ENCODE results near the gene ACCS.

The ACCS gene

DNA sequence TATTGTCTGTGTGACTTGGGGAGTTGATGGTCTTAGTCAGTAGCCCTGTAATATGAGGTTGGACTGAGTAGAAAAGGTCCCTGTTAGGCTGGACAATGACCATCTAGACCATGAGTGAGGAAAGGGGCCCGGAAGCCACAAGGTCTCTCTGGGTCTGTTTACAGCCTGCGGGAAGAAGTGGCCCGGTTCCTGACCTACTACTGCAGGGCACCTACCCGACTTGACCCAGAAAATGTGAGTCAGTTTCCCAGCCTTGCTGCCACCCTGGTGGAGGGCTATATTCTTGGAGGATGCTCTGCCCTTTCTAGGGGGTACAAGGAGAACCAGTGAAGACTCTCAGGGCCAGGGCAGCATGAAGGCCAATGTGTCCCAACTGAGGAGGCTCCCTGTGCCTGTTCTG lies 14.9 kb upstream of the ACCS start:
- no peaks in the 10 kb centered on the region for H3K36me3 ChIP-seq (replicated peaks)
- no peak overlapping the region for H3K4me3 ChIP-seq
- in situ Hi-C loops (cut with MboI; ENCODE audit: low sequenced_read_pairs), result no loop called here
- H3K27me3 ChIP-seq (ENCODE audit: low read depth), result peaks cover 3% of the 10 kb centered on the region; the same call in 1 of the 2 replicates
- no peaks in the 10 kb centered on the region for H3K4me1 ChIP-seq
- DNase-seq (ENCODE audit: low spot score in 2 of 2), result no peak
- no peaks in the 10 kb centered on the region for H3K9me3 ChIP-seq

DNA sequence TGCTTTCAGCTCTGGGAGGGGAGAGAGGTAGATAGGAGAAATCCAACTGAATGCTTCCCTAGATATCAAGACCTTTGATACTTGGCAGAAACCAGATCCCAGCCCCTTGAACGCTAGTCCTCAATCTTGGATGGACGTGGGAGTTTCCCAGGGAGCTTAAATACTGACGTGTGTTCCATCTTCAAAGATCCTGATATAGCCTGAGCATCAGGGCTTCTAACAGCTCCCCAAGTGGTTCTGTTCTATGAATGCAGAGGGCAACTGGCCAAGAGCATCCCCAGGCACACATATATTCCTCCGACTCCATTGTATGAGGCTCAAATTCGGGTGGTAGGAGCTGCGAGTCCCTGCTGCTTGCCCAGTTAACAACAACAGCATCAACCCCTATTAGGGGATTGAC lies 8.7 kb upstream of the ACCS start:
- DNase-seq (ENCODE audit: low spot score in 2 of 2), result no peak
- in situ Hi-C loops (cut with MboI; ENCODE audit: low sequenced_read_pairs), result no loop called here
- Histone ChIP-seq H3K27me3 (ENCODE audit: low read depth) (no peaks in the 10 kb centered on the region), H3K4me3 (no peak overlapping the region), H3K36me3 (replicated peaks) (no peaks in the 10 kb centered on the region), H3K9me3 (no peaks in the 10 kb centered on the region), H3K4me1 (no peaks in the 10 kb centered on the region)

DNA sequence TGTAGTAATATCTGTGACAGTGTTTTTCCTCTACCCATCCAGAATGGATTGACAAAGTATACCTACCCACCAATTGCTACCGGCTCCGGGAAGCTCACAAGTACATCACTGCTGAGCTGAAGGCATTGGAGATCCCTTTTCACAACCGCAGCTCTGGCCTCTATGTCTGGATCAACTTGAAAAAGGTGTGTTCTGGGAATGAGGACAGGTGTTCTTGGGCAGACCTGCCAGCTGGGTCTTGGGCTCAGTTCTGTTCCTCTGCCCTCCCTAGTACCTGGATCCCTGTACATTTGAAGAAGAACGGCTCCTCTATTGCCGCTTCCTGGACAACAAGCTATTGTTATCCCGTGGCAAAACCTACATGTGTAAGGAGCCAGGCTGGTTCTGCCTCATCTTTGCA lies 7.8 kb upstream of the ACCS start:
- Histone ChIP-seq H3K4me1 (peaks cover under 1% of the 10 kb centered on the region), H3K4me3 (no peak overlapping the region), H3K27me3 (ENCODE audit: low read depth) (no peaks in the 10 kb centered on the region), H3K36me3 (replicated peaks) (no peaks in the 10 kb centered on the region), H3K9me3 (no peaks in the 10 kb centered on the region)
- in situ Hi-C loops (cut with MboI; ENCODE audit: low sequenced_read_pairs), result no loop called here
- DNase-seq (ENCODE audit: low spot score in 2 of 2), result no peak

DNA sequence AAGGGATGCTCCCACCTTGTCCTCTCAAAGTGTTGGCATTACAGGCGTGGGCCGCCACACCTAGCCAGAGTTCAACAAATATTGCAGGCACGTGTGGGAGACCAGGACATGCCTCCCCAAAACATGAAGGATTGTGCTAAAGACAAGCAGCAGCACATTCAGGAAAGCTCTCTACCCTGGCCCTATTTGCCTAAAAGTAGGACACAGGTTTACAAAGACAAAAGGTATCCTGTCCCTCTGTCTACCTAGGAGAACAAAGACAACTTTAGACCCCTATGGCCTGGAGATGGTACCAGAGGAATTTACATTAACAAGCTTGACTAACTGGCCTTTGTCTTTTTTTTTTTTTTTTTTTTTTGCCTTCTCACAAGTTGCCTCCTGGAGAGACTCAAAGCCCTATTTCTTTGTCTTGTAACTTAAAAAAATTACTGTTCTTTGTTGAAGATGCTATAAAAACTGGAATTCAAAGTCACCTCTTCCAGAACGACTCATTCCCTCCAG lies 859 bp upstream of the ACCS start:
- Histone ChIP-seq H3K36me3 (replicated peaks) (no peaks in the 10 kb centered on the region; the same call in 1 of the 2 replicates), H3K27me3 (ENCODE audit: low read depth) (no peaks in the 10 kb centered on the region), H3K9me3 (no peaks in the 10 kb centered on the region), H3K4me3 (peak overlapping the region; percentile 51), H3K4me1 (peaks cover 9% of the 10 kb centered on the region)
- peak in 1 of 2 experiments; percentile 3 for DNase-seq (ENCODE audit: low spot score in 2 of 2)
- in situ Hi-C loops (cut with MboI; ENCODE audit: low sequenced_read_pairs), result no loop called here

DNA sequence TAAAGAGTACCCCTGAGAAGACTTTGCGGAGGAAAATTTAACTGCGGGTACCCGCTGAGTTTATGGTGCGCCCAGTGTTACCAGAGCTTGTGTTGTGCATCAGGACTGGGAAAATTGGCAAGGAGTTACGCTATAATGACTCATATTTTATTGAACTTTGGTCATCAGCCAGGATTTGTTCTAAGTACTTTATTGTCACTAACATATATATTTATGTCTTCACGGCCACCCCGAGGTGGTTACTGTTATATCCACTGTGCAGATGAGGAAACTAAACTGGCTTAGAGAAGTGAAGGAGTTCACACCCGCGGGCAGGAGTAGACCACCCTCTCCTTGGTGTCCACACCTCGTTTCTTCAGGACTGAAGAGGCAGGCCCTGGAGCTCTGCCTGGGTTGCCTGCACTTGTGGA lies 667 bp downstream of the ACCS start:
- in situ Hi-C loops (cut with MboI; ENCODE audit: low sequenced_read_pairs), result no loop called here
- Histone ChIP-seq H3K9me3 (no peaks in the 10 kb centered on the region), H3K4me1 (peaks cover 9% of the 10 kb centered on the region), H3K4me3 (peak overlapping the region; percentile 51), H3K36me3 (replicated peaks) (peaks cover 4% of the 10 kb centered on the region), H3K27me3 (ENCODE audit: low read depth) (no peaks in the 10 kb centered on the region)
- DNase-seq (ENCODE audit: low spot score in 2 of 2), result no peak

DNA sequence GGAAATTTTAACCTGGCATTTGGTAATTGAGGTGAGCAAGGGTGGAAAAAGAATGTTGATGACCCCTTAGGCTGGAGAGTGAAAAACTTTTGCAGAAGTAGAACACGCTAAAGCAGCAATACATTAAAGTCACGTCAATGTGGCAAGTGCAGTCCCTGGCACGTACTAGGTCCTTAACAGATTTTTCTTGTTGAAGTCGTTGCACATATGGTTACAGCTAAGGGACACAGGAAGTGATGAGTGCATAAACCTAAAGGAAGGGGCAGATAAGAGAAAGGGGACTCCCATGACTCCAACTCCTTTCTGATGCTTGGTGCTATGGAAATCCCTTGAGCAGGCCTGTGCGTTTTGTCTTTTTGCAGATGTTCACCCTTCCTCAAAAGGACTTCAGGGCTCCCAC lies 1.2 kb downstream of the ACCS start:
- Histone ChIP-seq H3K36me3 (replicated peaks) (peaks cover 4% of the 10 kb centered on the region), H3K9me3 (no peaks in the 10 kb centered on the region), H3K4me1 (peaks cover 9% of the 10 kb centered on the region), H3K4me3 (peak overlapping the region; percentile 51), H3K27me3 (ENCODE audit: low read depth) (no peaks in the 10 kb centered on the region)
- in situ Hi-C loops (cut with MboI; ENCODE audit: low sequenced_read_pairs), result no loop called here
- DNase-seq (ENCODE audit: low spot score in 2 of 2), result no peak

DNA sequence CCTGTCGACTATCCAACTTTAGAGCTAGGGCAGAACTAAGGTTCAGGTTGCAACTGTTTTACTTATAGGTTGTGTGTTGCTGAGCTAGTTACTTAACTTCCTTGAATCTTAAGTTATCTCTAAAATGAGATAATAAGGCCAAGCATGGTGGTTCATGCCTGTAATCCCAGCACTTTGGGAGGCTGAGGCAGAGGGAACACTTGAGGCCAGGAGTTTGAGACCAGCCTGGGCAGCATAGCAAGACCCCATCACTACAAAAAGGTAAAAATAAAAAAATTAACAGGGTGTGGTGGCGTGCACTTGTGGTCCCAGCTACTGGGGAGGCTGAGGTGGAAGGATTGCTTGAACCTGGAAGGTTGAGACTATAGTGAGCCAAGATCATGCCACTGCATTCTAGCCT lies 2.1 kb downstream of the ACCS start:
- H3K9me3 ChIP-seq, result no peaks in the 10 kb centered on the region
- in situ Hi-C loops (cut with MboI; ENCODE audit: low sequenced_read_pairs), result no loop called here
- H3K4me1 ChIP-seq, result peaks cover 9% of the 10 kb centered on the region
- no peak for DNase-seq (ENCODE audit: low spot score in 2 of 2)
- H3K4me3 ChIP-seq, result no peak overlapping the region
- H3K27me3 ChIP-seq (ENCODE audit: low read depth), result no peaks in the 10 kb centered on the region
- H3K36me3 ChIP-seq (replicated peaks), result peaks cover 4% of the 10 kb centered on the region

DNA sequence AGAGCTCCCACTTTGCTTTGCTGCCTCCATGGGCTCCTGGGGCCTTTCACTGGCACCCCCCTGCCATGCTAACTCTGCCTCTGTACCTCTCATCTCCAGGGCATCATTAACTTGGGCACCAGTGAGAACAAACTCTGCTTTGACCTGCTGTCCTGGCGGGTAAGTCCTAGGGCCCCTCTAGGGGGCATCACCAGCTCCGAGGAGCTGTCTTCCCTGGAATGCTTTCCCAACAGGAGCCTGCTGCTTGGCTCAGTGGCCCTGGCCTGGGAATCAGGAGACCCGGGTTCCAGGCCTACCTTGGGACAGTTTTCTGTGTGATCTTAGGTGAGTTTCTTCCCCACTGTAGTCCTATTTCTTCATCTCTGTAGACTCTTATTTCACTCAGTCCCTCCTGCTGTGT lies 5.1 kb downstream of the ACCS start:
- no peaks in the 10 kb centered on the region for H3K9me3 ChIP-seq
- peaks cover 4% of the 10 kb centered on the region for H3K36me3 ChIP-seq (replicated peaks)
- no peak overlapping the region for H3K4me3 ChIP-seq
- no peak for DNase-seq (ENCODE audit: low spot score in 2 of 2)
- H3K27me3 ChIP-seq (ENCODE audit: low read depth), result no peaks in the 10 kb centered on the region
- in situ Hi-C loops (cut with MboI; ENCODE audit: low sequenced_read_pairs), result no loop called here
- no peaks in the 10 kb centered on the region for H3K4me1 ChIP-seq

DNA sequence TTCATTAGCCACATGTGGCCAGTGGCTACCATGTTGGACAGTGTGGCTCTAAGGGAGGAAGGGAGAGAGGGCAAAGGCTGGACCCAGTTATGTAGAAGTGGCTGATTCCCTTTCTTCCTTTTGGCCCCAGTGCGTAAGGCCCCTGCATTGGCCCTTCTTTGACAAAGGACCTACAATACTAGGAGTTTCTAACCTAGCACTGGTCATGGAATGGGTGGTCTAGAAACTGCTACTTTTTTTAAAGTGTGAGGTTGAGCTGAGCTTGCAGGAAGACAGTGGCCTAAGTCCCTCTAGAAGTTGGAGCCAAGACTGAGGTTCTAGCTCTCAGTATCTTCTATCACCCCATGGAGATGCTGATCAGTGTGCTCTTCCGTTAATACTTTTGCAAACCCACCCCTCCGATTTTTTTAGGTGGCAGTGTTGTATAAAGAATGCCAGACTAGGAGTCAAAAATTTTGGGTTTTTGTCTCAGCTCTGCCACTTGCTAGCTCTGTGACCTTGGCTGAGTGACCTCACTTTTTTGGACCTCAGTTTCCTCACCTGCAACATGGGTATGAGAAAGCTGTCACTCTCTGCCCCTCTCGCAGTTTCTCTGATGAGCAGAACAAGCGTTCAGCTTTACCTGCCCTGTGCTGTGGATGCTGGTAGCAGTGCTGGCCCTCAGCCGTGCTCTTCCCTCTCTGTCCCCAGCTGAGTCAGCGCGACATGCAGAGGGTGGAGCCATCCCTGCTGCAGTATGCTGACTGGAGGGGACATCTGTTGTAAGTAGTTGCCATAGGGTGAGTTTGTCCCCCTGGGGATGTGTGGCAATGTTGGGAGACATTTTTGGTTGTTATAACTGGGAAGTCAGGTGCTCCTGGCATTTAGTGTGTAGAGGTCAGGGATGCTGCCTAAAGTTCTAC lies 6.9 kb downstream of the ACCS start:
- Histone ChIP-seq H3K4me1 (peaks cover 3% of the 10 kb centered on the region), H3K27me3 (ENCODE audit: low read depth) (no peaks in the 10 kb centered on the region), H3K4me3 (no peak overlapping the region), H3K9me3 (no peaks in the 10 kb centered on the region), H3K36me3 (replicated peaks) (peaks cover 4% of the 10 kb centered on the region)
- DNase-seq (ENCODE audit: low spot score in 2 of 2), result no peak
- in situ Hi-C loops (cut with MboI; ENCODE audit: low sequenced_read_pairs), result no loop called here

DNA sequence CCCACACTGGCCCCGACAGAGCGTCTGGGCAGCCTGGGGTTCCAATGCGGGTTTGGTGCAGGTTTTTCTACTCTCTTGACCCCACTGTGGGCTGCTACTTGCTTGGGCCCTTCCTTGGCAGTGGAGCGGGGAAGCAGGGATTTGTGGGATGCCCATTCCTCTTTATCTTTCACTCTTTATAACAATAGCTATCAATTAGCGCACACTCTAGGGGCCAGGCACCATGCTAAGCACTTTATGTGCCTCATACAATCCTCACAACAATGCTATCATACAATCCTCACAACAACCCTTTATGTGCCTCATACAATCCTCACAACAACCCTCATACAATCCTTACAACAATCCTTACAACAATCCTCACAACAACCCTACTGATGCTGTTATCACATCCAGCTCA lies 12.7 kb downstream of the ACCS start:
- no peak overlapping the region for H3K4me3 ChIP-seq
- H3K4me1 ChIP-seq, result peaks cover 3% of the 10 kb centered on the region
- no peak for DNase-seq (ENCODE audit: low spot score in 2 of 2)
- in situ Hi-C loops (cut with MboI; ENCODE audit: low sequenced_read_pairs), result no loop called here
- no peaks in the 10 kb centered on the region for H3K36me3 ChIP-seq (replicated peaks)
- no peaks in the 10 kb centered on the region for H3K9me3 ChIP-seq
- H3K27me3 ChIP-seq (ENCODE audit: low read depth), result no peaks in the 10 kb centered on the region

DNA sequence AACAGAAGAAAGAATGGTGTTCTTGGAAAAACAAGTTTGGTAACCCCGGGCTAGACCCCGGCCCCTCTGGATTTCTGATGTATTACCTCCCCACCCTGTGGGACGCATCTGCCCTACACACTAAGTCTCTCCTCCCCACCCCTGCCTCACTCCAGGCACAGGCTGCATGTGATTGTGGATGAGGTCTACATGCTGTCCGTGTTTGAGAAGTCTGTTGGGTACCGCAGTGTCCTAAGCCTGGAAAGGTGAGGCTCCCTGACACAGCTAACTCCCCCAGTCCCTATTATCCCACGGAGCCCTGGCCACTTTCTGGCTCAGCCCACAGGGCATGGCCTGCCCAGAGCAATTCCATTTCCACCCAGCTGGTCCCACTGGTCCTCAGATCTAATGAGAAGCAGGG lies 13.3 kb downstream of the ACCS start:
- in situ Hi-C loops (cut with MboI; ENCODE audit: low sequenced_read_pairs), result no loop called here
- DNase-seq (ENCODE audit: low spot score in 2 of 2), result no peak

DNA sequence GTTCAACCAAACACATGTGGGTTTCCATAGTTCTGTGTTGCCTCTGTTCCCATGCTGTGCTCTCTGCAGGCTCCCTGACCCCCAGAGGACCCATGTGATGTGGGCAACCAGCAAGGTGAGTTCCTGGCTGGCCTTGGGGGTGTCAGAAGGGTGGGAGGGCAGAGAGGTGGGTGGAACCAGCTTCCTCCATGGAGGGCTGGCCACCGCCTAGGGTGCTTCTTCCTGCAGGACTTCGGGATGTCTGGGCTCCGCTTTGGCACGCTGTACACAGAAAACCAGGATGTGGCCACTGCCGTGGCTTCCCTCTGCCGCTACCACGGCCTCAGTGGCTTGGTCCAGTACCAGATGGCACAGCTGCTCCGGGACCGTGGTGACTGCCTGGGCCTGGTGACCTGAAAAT lies 14.9 kb downstream of the ACCS start:
- H3K27me3 ChIP-seq (ENCODE audit: low read depth), result no peaks in the 10 kb centered on the region
- no peak overlapping the region for H3K4me3 ChIP-seq
- H3K4me1 ChIP-seq, result peaks cover 3% of the 10 kb centered on the region
- no peaks in the 10 kb centered on the region for H3K36me3 ChIP-seq (replicated peaks)
- in situ Hi-C loops (cut with MboI; ENCODE audit: low sequenced_read_pairs), result no loop called here
- DNase-seq (ENCODE audit: low spot score in 2 of 2), result no peak
- no peaks in the 10 kb centered on the region for H3K9me3 ChIP-seq

More for the DNA sequence above, 13.3 kb downstream of the ACCS start:
- peaks cover 3% of the 10 kb centered on the region for H3K4me1 ChIP-seq
- no peak overlapping the region for H3K4me3 ChIP-seq
- H3K27me3 ChIP-seq (ENCODE audit: low read depth), result no peaks in the 10 kb centered on the region
- no peaks in the 10 kb centered on the region for H3K9me3 ChIP-seq
- no peaks in the 10 kb centered on the region for H3K36me3 ChIP-seq (replicated peaks)

DNA sequence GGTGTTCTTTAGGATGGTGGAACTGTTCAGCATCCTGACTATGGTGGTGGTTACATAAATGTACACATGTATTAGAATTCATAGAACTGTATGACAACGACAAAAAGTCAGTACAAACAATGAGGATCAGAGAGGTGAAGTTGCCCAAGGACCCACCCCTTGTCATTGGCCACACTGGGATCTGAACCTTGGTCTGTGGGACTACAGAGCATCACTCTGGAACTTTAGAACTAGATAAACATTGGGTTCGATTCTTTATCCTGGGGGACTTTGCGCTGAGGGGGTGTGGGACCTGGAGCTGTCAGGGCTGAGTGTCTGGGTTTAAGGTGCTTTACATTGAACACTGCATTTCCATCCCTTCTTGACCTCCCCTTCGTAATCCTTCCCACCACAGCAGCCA lies 16.6 kb downstream of the ACCS start:
- in situ Hi-C loops (cut with MboI; ENCODE audit: low sequenced_read_pairs), result no loop called here
- Histone ChIP-seq H3K9me3 (no peaks in the 10 kb centered on the region; the same call in 1 of the 2 replicates), H3K36me3 (replicated peaks) (no peaks in the 10 kb centered on the region), H3K4me3 (no peak overlapping the region), H3K4me1 (no peaks in the 10 kb centered on the region), H3K27me3 (ENCODE audit: low read depth) (no peaks in the 10 kb centered on the region)
- DNase-seq (ENCODE audit: low spot score in 2 of 2), result no peak

DNA sequence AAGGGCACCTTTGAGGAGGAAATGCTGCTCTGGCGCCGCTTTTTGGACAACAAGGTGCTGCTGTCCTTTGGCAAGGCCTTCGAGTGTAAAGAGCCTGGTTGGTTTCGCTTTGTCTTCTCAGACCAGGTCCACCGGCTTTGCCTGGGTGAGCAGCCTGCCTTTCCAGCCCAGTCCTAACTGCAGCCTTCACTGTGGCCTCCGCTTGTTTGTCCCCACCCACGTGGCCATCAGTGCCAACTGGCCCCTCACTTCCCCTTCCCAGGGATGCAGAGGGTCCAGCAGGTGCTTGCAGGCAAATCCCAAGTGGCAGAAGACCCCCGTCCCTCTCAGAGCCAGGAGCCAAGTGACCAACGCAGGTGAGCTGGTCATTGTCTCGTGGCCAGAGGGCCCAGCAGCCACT lies 17.4 kb downstream of the ACCS start:
- DNase-seq (ENCODE audit: low spot score in 2 of 2), result no peak
- no peaks in the 10 kb centered on the region for H3K36me3 ChIP-seq (replicated peaks)
- in situ Hi-C loops (cut with MboI; ENCODE audit: low sequenced_read_pairs), result no loop called here
- H3K9me3 ChIP-seq, result no peaks in the 10 kb centered on the region; the same call in 1 of the 2 replicates
- no peak overlapping the region for H3K4me3 ChIP-seq
- no peaks in the 10 kb centered on the region for H3K27me3 ChIP-seq (ENCODE audit: low read depth)
- no peaks in the 10 kb centered on the region for H3K4me1 ChIP-seq

All from HAP-1 (cell line).